ENCODE results near the gene SCN5A. TPM values are rescaled to one million over a fixed set of nuclear protein-coding genes. Genes with fewer than 3 reads are reported as not detected.

Gene SCN5A
- polyA plus RNA-seq, 1 of the 3 experiments (the other 2 are of a cell fraction), result 0.18 TPM

GRCh38 chr3:38573556-38573955 lies 75.9 kb downstream of the SCN5A start (continued):
- no peak for TF ChIP-seq RFX5 (IDR thresholded peaks at IDR 0.05; ENCODE audit: low read length)
- TF ChIP-seq CHD2 (IDR thresholded peaks at IDR 0.05; ENCODE audit: low read length, partially characterized antibody), result no peak
- no peak for TF ChIP-seq TAF1 (IDR thresholded peaks at IDR 0.05; ENCODE audit: borderline replicate concordance, low read depth, low read length)
- no peak for TF ChIP-seq NRF1 (IDR thresholded peaks at IDR 0.05; ENCODE audit: low read depth, low read length)
- no peak for TF ChIP-seq ELF1 (IDR thresholded peaks at IDR 0.05)

- peaks cover 0 to 30% of the 10 kb centered on the region in 2 experiments; a peak in 1 of 4 replicates for H3K4me1 ChIP-seq (ENCODE audit: control insufficient read depth in 1 of 2, insufficient read depth in 2 of 2, low read depth in 1 of 2, low read length in 1 of 2)
- no peaks in the 10 kb centered on the region for H3K9me3 ChIP-seq
- no peaks in the 10 kb centered on the region for H3K27me3 ChIP-seq (ENCODE audit: insufficient read depth)
- H3K9ac ChIP-seq, result no peak overlapping the region
- WGBS (ENCODE audit: low lambda C conversion rate), result 83% methylated on average over 3 of the region's 3 CpGs
- H2AFZ ChIP-seq (ENCODE audit: low read depth), result no peak overlapping the region
- H3K36me3 ChIP-seq (replicated peaks in 1 of 2; ENCODE audit: control insufficient read depth in 1 of 2, insufficient read depth in 2 of 2, low read length in 1 of 2), result no peaks in the 10 kb centered on the region
- H4K20me1 ChIP-seq (ENCODE audit: insufficient read depth), result no peaks in the 10 kb centered on the region
- TF ChIP-seq YY1 (IDR thresholded peaks at IDR 0.05; ENCODE audit: low read depth), result no peak
- no peak for TF ChIP-seq GABPA (IDR thresholded peaks at IDR 0.05; ENCODE audit: low read depth)
- TF ChIP-seq MAX (IDR thresholded peaks at IDR 0.05; ENCODE audit: low read depth), result no peak
- no peak for TF ChIP-seq FOXJ3 (CRISPR knock-in tag; IDR thresholded peaks at IDR 0.05)
- TF ChIP-seq RFX5 (IDR thresholded peaks at IDR 0.05; ENCODE audit: low read length), result no peak
- no peak for TF ChIP-seq EP300 (IDR thresholded peaks at IDR 0.05; ENCODE audit: borderline replicate concordance in 1 of 2, low read depth in 1 of 2, low read length in 1 of 2)
- no peak for TF ChIP-seq POLR2AphosphoS5 (IDR thresholded peaks at IDR 0.05; ENCODE audit: low read depth, low read length)
- no peak for TF ChIP-seq TCF12 (IDR thresholded peaks at IDR 0.05)
- no peak for TF ChIP-seq PBX3 (IDR thresholded peaks at IDR 0.05)
- no peak for TF ChIP-seq ZBTB33 (IDR thresholded peaks at IDR 0.05; ENCODE audit: borderline replicate concordance, low read depth)
- TF ChIP-seq FOXM1 (IDR thresholded peaks at IDR 0.05; ENCODE audit: low read depth), result no peak
- no peak for TF ChIP-seq USF1 (IDR thresholded peaks at IDR 0.05; ENCODE audit: borderline replicate concordance, low read depth)
- no peak for TF ChIP-seq CHD2 (IDR thresholded peaks at IDR 0.05; ENCODE audit: low read length, partially characterized antibody)
- TF ChIP-seq RCOR1 (IDR thresholded peaks at IDR 0.05; ENCODE audit: low read length), result no peak
- TF ChIP-seq MEF2A (IDR thresholded peaks at IDR 0.05; ENCODE audit: borderline replicate concordance, low read depth), result no peak
- TF ChIP-seq REST (IDR thresholded peaks at IDR 0.05; ENCODE audit: low read depth, low read length), result no peak
- no peak for TF ChIP-seq IRF3 (IDR thresholded peaks at IDR 0.05; ENCODE audit: low read depth, low read length)
- TF ChIP-seq JUND (IDR thresholded peaks at IDR 0.05), result no peak
- H3K79me2 ChIP-seq (ENCODE audit: insufficient read depth), result no peaks in the 10 kb centered on the region
- H3K4me3 ChIP-seq (ENCODE audit: low read depth in 2 of 2, low read length in 1 of 2), result no peak overlapping the region
- H3K9me2 ChIP-seq, result no peaks in the 10 kb centered on the region
- DNase-seq, result no peak
- ChIA-PET POLR2A (no interaction called here), CTCF (interaction anchor here (4.9 to 5.7 kb wide), 2 partner anchors 52 to 79 kb away, joined by 21 to 33 read pairs; no protein-coding TSS in a partner anchor)
- no peak overlapping the region for H3K4me2 ChIP-seq
- no peaks in the 10 kb centered on the region for H3F3A ChIP-seq (replicated peaks; ENCODE audit: insufficient read depth)
- no peak overlapping the region for H3K27ac ChIP-seq (ENCODE audit: low read depth in 2 of 2, low read length in 1 of 2)
Measured at GRCh38 chr3:38573111-38573510, 76.4 kb downstream of the SCN5A start.

All from SK-N-SH (cell line).